Measurements from ENCODE around the gene MED27.

The MED27 gene

DNA sequence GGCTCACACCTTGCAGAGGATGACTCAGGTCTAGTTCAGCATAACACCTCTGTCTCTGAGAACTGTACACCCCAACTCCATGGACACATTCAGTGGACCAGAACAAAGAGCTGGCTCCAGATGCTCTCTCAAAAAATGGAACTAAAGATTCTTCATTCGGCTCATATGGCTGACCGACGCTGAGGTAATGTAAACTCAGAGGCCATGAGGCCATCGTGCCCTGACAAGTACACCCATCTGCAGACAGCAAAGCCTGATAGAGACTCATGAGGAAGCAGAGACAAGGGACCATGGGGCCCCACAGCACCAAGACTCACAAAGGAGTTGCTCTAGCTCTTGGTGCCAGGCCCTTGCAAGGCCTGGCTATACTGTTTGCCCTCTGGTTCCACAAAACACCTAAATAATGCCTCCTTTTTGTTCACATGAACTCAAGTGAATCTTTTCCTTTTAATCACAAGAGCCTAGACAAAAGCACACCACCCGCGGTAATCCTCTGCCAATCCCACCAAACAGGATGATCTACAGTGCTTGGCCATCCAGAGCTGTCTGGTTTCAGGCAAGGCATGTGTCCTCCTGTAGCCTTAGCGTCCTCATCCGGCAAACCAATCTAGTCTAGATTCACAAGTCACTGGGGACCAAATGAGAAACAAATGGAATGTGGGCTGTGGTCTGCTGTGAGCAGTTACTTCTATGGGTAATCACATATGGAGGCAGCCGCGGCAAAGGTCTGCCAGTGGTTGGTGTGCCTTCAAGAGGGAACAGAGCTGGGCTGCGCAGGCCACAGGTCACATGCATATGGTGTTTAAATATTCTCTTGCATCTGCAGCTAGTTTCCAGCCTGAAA is 22.7 kb downstream of the MED27 start:
- TF ChIP-seq CTCF (IDR thresholded peaks at IDR 0.05; ENCODE audit: low read depth, low read length): no peak
- H3K4me3 ChIP-seq (replicated peaks in 1 of 2; ENCODE audit: low read depth in 2 of 2, low read length in 2 of 2): no peak overlapping the region
- DNase-seq (ENCODE audit: low read depth in 2 of 2): no peak

DNA sequence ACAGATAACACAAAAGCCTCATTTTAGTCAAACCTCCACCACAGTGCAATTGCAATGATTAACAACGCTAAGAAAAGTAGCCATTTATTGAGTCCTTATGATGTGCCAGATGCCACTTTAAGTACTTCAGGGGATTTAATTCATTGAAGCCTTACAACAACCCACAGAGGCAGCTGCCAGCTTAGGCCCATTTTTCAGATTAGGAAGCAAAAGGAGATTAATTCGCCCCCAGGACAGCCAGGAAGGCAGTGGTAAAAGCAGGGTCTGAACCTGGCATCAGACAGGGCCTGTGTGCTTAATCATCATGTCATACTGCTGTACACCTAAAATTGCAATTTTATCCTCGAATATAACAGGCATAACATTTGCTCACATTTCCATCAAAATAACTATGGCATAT is 23.9 kb downstream of the MED27 start:
- TF ChIP-seq CTCF (IDR thresholded peaks at IDR 0.05; ENCODE audit: low read depth, low read length): no peak
- H3K4me3 ChIP-seq (replicated peaks in 1 of 2; ENCODE audit: low read depth in 2 of 2, low read length in 2 of 2): no peak overlapping the region
- DNase-seq (ENCODE audit: low read depth in 2 of 2): no peak

DNA sequence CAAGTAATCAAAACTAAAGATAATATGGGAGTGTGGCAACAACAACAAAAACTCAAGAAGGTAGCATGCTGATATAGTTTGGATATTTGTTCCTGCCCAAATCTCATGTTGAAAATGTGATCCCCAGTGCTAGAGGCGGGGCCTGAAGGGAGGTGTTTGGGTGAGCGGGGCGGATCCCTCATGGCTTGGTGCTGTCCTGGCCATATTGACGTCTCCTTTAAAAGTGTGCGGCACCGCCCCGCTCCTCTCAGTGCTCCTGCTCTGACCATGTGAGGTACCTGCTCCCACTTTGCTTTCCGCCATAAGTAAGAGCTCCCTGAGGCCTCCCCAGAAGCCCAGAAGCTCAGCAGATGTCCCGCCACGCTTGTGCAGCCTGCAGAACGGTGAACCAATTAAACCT is 25.6 kb downstream of the MED27 start:
- no peak for DNase-seq (ENCODE audit: low read depth in 2 of 2)
- no peak for TF ChIP-seq CTCF (IDR thresholded peaks at IDR 0.05; ENCODE audit: low read depth, low read length)
- no peak overlapping the region for H3K4me3 ChIP-seq (replicated peaks in 1 of 2; ENCODE audit: low read depth in 2 of 2, low read length in 2 of 2)

- peak in 1 of 2 donors; percentile 55 for DNase-seq (ENCODE audit: low read depth in 2 of 2)
- no peak overlapping the region for H3K4me3 ChIP-seq (replicated peaks in 1 of 2; ENCODE audit: low read depth in 2 of 2, low read length in 2 of 2)
- no peak for TF ChIP-seq CTCF (IDR thresholded peaks at IDR 0.05; ENCODE audit: low read depth, low read length)
Observed at GRCh38 chr9:132049900-132050299, 29.8 kb downstream of the MED27 start.

GRCh38 chr9:132049323-132049882 is 30.3 kb downstream of the MED27 start:
- peak; percentile 17 to 25 for DNase-seq (ENCODE audit: low read depth in 2 of 2)
- no peak overlapping the region for H3K4me3 ChIP-seq (replicated peaks in 1 of 2; ENCODE audit: low read depth in 2 of 2, low read length in 2 of 2)
- no peak for TF ChIP-seq CTCF (IDR thresholded peaks at IDR 0.05; ENCODE audit: low read depth, low read length)

GRCh38 chr9:132048201-132048600 is 31.5 kb downstream of the MED27 start:
- no peak for DNase-seq (ENCODE audit: low read depth in 2 of 2)
- no peak for TF ChIP-seq CTCF (IDR thresholded peaks at IDR 0.05; ENCODE audit: low read depth, low read length)

More at GRCh38 chr9:132048201-132048600, 31.5 kb downstream of the MED27 start:
- no peak overlapping the region for H3K4me3 ChIP-seq (replicated peaks in 1 of 2; ENCODE audit: low read depth in 2 of 2, low read length in 2 of 2)
